ENCODE data around the gene SLC2A13. TPM values are rescaled to one million over a fixed set of nuclear protein-coding genes. Genes with fewer than 3 reads are reported as not detected.
A peak's percentile ranks its signal among the peaks of the same experiment; 100 is the strongest.

Gene SLC2A13
- total and polyA plus RNA-seq, 4 experiments from 2014 or later: 2.3 to 6.1 (median 4.2) TPM

GRCh38 chr12:40145896-40146295 lies 40.0 kb upstream of the SLC2A13 start:
- H3K27ac ChIP-seq (ENCODE audit: low read depth, low read length): no peak overlapping the region
- H3K27me3 ChIP-seq (ENCODE audit: insufficient read depth, low read length): no peaks in the 10 kb centered on the region
- intact Hi-C loops (cut with micrococcal nuclease): no loop called here
- Mint-ChIP-seq H3K4me3 (no peak overlapping the region), H3K27ac (peak overlapping the region in 1 of 7 donors; percentile 25), H3K4me1 (no peaks in the 10 kb centered on the region), H3K27me3 (peaks cover 3 to 5% of the 10 kb centered on the region in 2 donors), H3K36me3 (no peaks in the 10 kb centered on the region), H3K9me3 (no peaks in the 10 kb centered on the region)
- peak in 1 of 5 donors; percentile 9 for DNase-seq
- H3K9me3 ChIP-seq (ENCODE audit: control insufficient read depth in 1 of 2, low read length in 2 of 2): no peaks in the 10 kb centered on the region
- no peak overlapping the region for H3K4me3 ChIP-seq (ENCODE audit: low read length in 2 of 2)
- CTCF ChIA-PET (ENCODE audit: partially characterized antibody): interaction anchor here (0.6 to 0.7 kb wide), 3 partner anchors 49 to 812 kb away, joined by 3 read pairs; no protein-coding TSS in a partner anchor
- no peaks in the 10 kb centered on the region for H3K4me1 ChIP-seq (ENCODE audit: insufficient read depth, low read length)
- H3K36me3 ChIP-seq (ENCODE audit: insufficient read depth, low read length): no peaks in the 10 kb centered on the region
- POLR2A ChIA-PET (ENCODE audit: partially characterized antibody): no interaction called here

- Mint-ChIP-seq H3K27ac (no peak overlapping the region), H3K4me3 (no peak overlapping the region), H3K36me3 (no peaks in the 10 kb centered on the region), H3K9me3 (no peaks in the 10 kb centered on the region), H3K27me3 (peaks cover 3 to 5% of the 10 kb centered on the region in 2 donors), H3K4me1 (no peaks in the 10 kb centered on the region)
- no peaks in the 10 kb centered on the region for H3K36me3 ChIP-seq (ENCODE audit: insufficient read depth, low read length)
- no peak overlapping the region for H3K27ac ChIP-seq (ENCODE audit: low read depth, low read length)
- no peaks in the 10 kb centered on the region for H3K4me1 ChIP-seq (ENCODE audit: insufficient read depth, low read length)
- intact Hi-C loops (cut with micrococcal nuclease): no loop called here
- H3K9me3 ChIP-seq (ENCODE audit: control insufficient read depth in 1 of 2, low read length in 2 of 2): no peaks in the 10 kb centered on the region
- H3K27me3 ChIP-seq (ENCODE audit: insufficient read depth, low read length): no peaks in the 10 kb centered on the region
- no peak overlapping the region for H3K4me3 ChIP-seq (ENCODE audit: low read length in 2 of 2)
- ChIA-PET POLR2A (ENCODE audit: partially characterized antibody) (interaction anchor here (0.6 kb wide), 1 partner anchor 701 kb away, joined by 3 read pairs; no protein-coding TSS in a partner anchor), CTCF (ENCODE audit: partially characterized antibody) (interaction anchor here (1.3 kb wide), 1 partner anchor 11 kb away, joined by 3 read pairs; no protein-coding TSS in a partner anchor)
- peak in 2 of 5 donors; percentile 5 to 36 for DNase-seq
Observed at GRCh38 chr12:40144023-40144422, 38.1 kb upstream of the SLC2A13 start.

GRCh38 chr12:40142001-40142744 lies 36.3 kb upstream of the SLC2A13 start:
- no peak overlapping the region for H3K4me3 ChIP-seq (ENCODE audit: low read length in 2 of 2)
- H3K9me3 ChIP-seq (ENCODE audit: control insufficient read depth in 1 of 2, low read length in 2 of 2): no peaks in the 10 kb centered on the region
- no peak overlapping the region for H3K4me3 Mint-ChIP-seq
- H3K27me3 ChIP-seq (ENCODE audit: insufficient read depth, low read length): no peaks in the 10 kb centered on the region
- peaks cover 0 to 4% (median 2%) of the 10 kb centered on the region in 4 donors for H3K4me1 Mint-ChIP-seq
- H3K36me3 ChIP-seq (ENCODE audit: insufficient read depth, low read length): no peaks in the 10 kb centered on the region
- H3K27me3 Mint-ChIP-seq: peaks cover 3 to 4% of the 10 kb centered on the region in 2 donors
- H3K36me3 Mint-ChIP-seq: no peaks in the 10 kb centered on the region
- no peaks in the 10 kb centered on the region for H3K9me3 Mint-ChIP-seq
- no peak for DNase-seq
- peaks cover 5% of the 10 kb centered on the region for H3K4me1 ChIP-seq (ENCODE audit: insufficient read depth, low read length)
- H3K27ac ChIP-seq (ENCODE audit: low read depth, low read length): no peak overlapping the region
- POLR2A ChIA-PET (ENCODE audit: partially characterized antibody): no interaction called here
- intact Hi-C loops (cut with micrococcal nuclease): no loop called here
- CTCF ChIA-PET (ENCODE audit: partially characterized antibody): no interaction called here
- peak overlapping the region in 1 of 7 donors; percentile 1 for H3K27ac Mint-ChIP-seq

GRCh38 chr12:40138526-40138925 lies 32.6 kb upstream of the SLC2A13 start:
- peaks cover 0 to 6% (median 3%) of the 10 kb centered on the region in 4 donors for H3K4me1 Mint-ChIP-seq
- POLR2A ChIA-PET (ENCODE audit: partially characterized antibody): no interaction called here
- H3K27me3 ChIP-seq (ENCODE audit: insufficient read depth, low read length): no peaks in the 10 kb centered on the region

GRCh38 chr12:40137252-40137651 lies 31.4 kb upstream of the SLC2A13 start:
- no peak overlapping the region for H3K4me3 ChIP-seq (ENCODE audit: low read length in 2 of 2)
- H3K36me3 ChIP-seq (ENCODE audit: insufficient read depth, low read length): no peaks in the 10 kb centered on the region
- ChIA-PET POLR2A (ENCODE audit: partially characterized antibody) (no interaction called here), CTCF (ENCODE audit: partially characterized antibody) (interaction anchor here (1.1 to 1.4 kb wide), 2 partner anchors 29 to 127 kb away, joined by 3 read pairs; no protein-coding TSS in a partner anchor)
- no peaks in the 10 kb centered on the region for H3K9me3 ChIP-seq (ENCODE audit: control insufficient read depth in 1 of 2, low read length in 2 of 2)
- H3K27me3 ChIP-seq (ENCODE audit: insufficient read depth, low read length): no peaks in the 10 kb centered on the region
- H3K4me1 ChIP-seq (ENCODE audit: insufficient read depth, low read length): peaks cover 6% of the 10 kb centered on the region
- Mint-ChIP-seq H3K4me1 (peaks cover 0 to 6% (median 3%) of the 10 kb centered on the region in 4 donors), H3K27ac (peak overlapping the region in 1 of 7 donors; percentile 13), H3K36me3 (no peaks in the 10 kb centered on the region), H3K27me3 (peaks cover 3% of the 10 kb centered on the region in 2 donors), H3K4me3 (peak overlapping the region in 2 of 8 donors; percentile 15 to 51), H3K9me3 (peaks cover 0 to 2% (median 0%) of the 10 kb centered on the region in 8 donors)
- H3K27ac ChIP-seq (ENCODE audit: low read depth, low read length): no peak overlapping the region
- peak in 3 of 5 donors; percentile 22 to 37 (median 36) for DNase-seq
- intact Hi-C loops (cut with micrococcal nuclease): no loop called here

More at GRCh38 chr12:40138526-40138925, 32.6 kb upstream of the SLC2A13 start:
- H3K4me1 ChIP-seq (ENCODE audit: insufficient read depth, low read length): peaks cover 6% of the 10 kb centered on the region
- peaks cover 0 to 2% (median 0%) of the 10 kb centered on the region in 8 donors for H3K9me3 Mint-ChIP-seq
- no peaks in the 10 kb centered on the region for H3K36me3 Mint-ChIP-seq
- no peak overlapping the region for H3K4me3 Mint-ChIP-seq
- H3K9me3 ChIP-seq (ENCODE audit: control insufficient read depth in 1 of 2, low read length in 2 of 2): no peaks in the 10 kb centered on the region
- H3K27ac ChIP-seq (ENCODE audit: low read depth, low read length): no peak overlapping the region
- H3K36me3 ChIP-seq (ENCODE audit: insufficient read depth, low read length): no peaks in the 10 kb centered on the region
- H3K27me3 Mint-ChIP-seq: peaks cover 3% of the 10 kb centered on the region in 2 donors
- intact Hi-C loops (cut with micrococcal nuclease): no loop called here
- H3K4me3 ChIP-seq (ENCODE audit: low read length in 2 of 2): no peak overlapping the region
- H3K27ac Mint-ChIP-seq: peak overlapping the region in 1 of 7 donors; percentile 10
- CTCF ChIA-PET (ENCODE audit: partially characterized antibody): interaction anchor here (1.1 to 1.4 kb wide), 2 partner anchors 31 to 128 kb away, joined by 3 read pairs; no protein-coding TSS in a partner anchor
- DNase-seq: no peak

GRCh38 chr12:40127408-40127807 lies 21.5 kb upstream of the SLC2A13 start:
- H3K4me3 Mint-ChIP-seq: no peak overlapping the region
- no peaks in the 10 kb centered on the region for H3K27me3 Mint-ChIP-seq
- no peaks in the 10 kb centered on the region for H3K9me3 ChIP-seq (ENCODE audit: control insufficient read depth in 1 of 2, low read length in 2 of 2)
- H3K4me1 ChIP-seq (ENCODE audit: insufficient read depth, low read length): no peaks in the 10 kb centered on the region
- no peaks in the 10 kb centered on the region for H3K36me3 ChIP-seq (ENCODE audit: insufficient read depth, low read length)
- intact Hi-C loops (cut with micrococcal nuclease): no loop called here
- no peaks in the 10 kb centered on the region for H3K27me3 ChIP-seq (ENCODE audit: insufficient read depth, low read length)
- CTCF ChIA-PET (ENCODE audit: partially characterized antibody): interaction anchor here (2.4 kb wide), 1 partner anchor 20 kb away, joined by 6 read pairs; no protein-coding TSS in a partner anchor
- POLR2A ChIA-PET (ENCODE audit: partially characterized antibody): no interaction called here
- H3K9me3 Mint-ChIP-seq: no peaks in the 10 kb centered on the region
- H3K36me3 Mint-ChIP-seq: no peaks in the 10 kb centered on the region
- no peak for DNase-seq
- no peak overlapping the region for H3K27ac ChIP-seq (ENCODE audit: low read depth, low read length)
- no peak overlapping the region for H3K27ac Mint-ChIP-seq
- no peaks in the 10 kb centered on the region for H3K4me1 Mint-ChIP-seq
- no peak overlapping the region for H3K4me3 ChIP-seq (ENCODE audit: low read length in 2 of 2)

GRCh38 chr12:40123496-40123895 lies 17.6 kb upstream of the SLC2A13 start:
- ChIA-PET CTCF (ENCODE audit: partially characterized antibody) (interaction anchor here (3.3 kb wide), 1 partner anchor 16 kb away, joined by 16 read pairs; the partner anchor contains the start of gene SLC2A13), POLR2A (ENCODE audit: partially characterized antibody) (no interaction called here)
- no peaks in the 10 kb centered on the region for H3K4me1 ChIP-seq (ENCODE audit: insufficient read depth, low read length)
- DNase-seq: no peak
- no peaks in the 10 kb centered on the region for H3K27me3 ChIP-seq (ENCODE audit: insufficient read depth, low read length)
- no peaks in the 10 kb centered on the region for H3K36me3 ChIP-seq (ENCODE audit: insufficient read depth, low read length)
- Mint-ChIP-seq H3K27me3 (peaks cover 0 to 3% of the 10 kb centered on the region in 2 donors), H3K4me1 (no peaks in the 10 kb centered on the region), H3K9me3 (no peaks in the 10 kb centered on the region), H3K36me3 (no peaks in the 10 kb centered on the region), H3K27ac (no peak overlapping the region), H3K4me3 (no peak overlapping the region)
- no peak overlapping the region for H3K4me3 ChIP-seq (ENCODE audit: low read length in 2 of 2)
- intact Hi-C loops (cut with micrococcal nuclease): no loop called here
- no peak overlapping the region for H3K27ac ChIP-seq (ENCODE audit: low read depth, low read length)
- no peaks in the 10 kb centered on the region for H3K9me3 ChIP-seq (ENCODE audit: control insufficient read depth in 1 of 2, low read length in 2 of 2)
